ENCODE measurements around the gene MASP2. TPM values are rescaled to one million over a fixed set of nuclear protein-coding genes. Genes with fewer than 3 reads are reported as not detected.
"Not testable (repeated sequence)": the region's sequence is repeated elsewhere in the genome, so short reads cannot be mapped to it uniquely, and the experiment has no call there.

The MASP2 gene
- total and polyA plus RNA-seq, 9 of the 15 experiments (the other 6 are each of a cell fraction or from before 2014, with no cell fraction given) = 0.01 to 0.23 (median 0.06) TPM; not detected in 3

- TF ChIP-seq DACH1 (IDR thresholded peaks at IDR 0.05; ENCODE audit: partially characterized antibody) (no peak), SMAD2 (IDR thresholded peaks at IDR 0.05; ENCODE audit: low read depth, low read length) (no peak), CBX3 (IDR thresholded peaks at IDR 0.05; ENCODE audit: borderline replicate concordance in 1 of 2, low read length in 2 of 2) (0 out of 3 replicates have a peak, but pooled peaks of 1 of the 2 experiments have one; percentile 24), CREB3L1 (IDR thresholded peaks at IDR 0.05; ENCODE audit: borderline replicate concordance, low read depth) (no peak), NFATC3 (IDR thresholded peaks at IDR 0.05) (no peak), KDM1A (IDR thresholded peaks at IDR 0.05) (peak in 1 of 2 experiments; percentile 61; a peak in 1 of 4 replicates), SIRT6 (IDR thresholded peaks at IDR 0.05; ENCODE audit: low read depth, low read length) (no peak), BCOR (IDR thresholded peaks at IDR 0.05) (peak; percentile 78; the same call in 1 of the 2 replicates), BACH1 (tag; IDR thresholded peaks at IDR 0.05) (no peak), HLTF (IDR thresholded peaks at IDR 0.05) (peak; percentile 91)
Observed at GRCh38 chr1:11064942-11065341, 17.9 kb upstream of the MASP2 start (continued).

DNA sequence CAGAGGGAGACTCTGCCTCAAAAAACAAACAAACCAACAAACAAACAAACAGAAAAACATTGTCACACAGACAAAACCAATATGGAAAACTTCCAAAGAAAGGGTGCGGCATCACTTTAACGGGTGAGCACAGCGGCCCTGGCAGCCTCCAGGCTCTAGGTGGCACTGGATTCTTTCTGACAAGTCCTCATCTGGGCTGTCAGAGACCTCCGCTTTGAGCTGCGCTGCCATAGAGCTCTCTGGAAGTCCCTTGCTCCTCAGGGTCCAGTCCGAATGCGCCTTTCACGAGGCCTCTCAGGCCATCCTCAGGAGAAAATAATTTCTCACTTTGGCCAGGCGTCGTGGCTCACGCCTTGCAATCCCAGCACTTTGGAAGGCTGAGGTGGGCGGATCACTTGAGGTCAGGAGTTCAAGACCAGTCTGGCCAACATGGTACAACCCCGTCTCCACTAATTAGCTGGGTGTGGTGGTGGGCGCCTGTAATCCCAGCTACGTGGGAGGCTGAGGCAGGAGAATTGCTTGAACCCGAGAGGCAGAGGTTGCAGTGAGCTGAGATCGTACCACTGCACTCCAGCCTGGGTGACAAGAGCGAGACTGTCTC, 17.0 kb upstream of the MASP2 start:
- Histone ChIP-seq H3K36me3 (ENCODE audit: control insufficient read depth, insufficient read depth, low read length) (peaks cover 65% of the 10 kb centered on the region; the same call in 2 of the 3 replicates), H3K79me2 (ENCODE audit: control insufficient read depth, insufficient read depth, low read length) (peaks cover 29% of the 10 kb centered on the region), H3K9ac (ENCODE audit: insufficient read depth in 1 of 2, low read depth in 2 of 2, low read length in 2 of 2) (peak overlapping the region in 1 of 2 experiments; percentile 63; a peak in 1 of 4 replicates), H3K4me1 (replicated peaks in 1 of 2; ENCODE audit: control insufficient read depth in 2 of 2, insufficient read depth in 2 of 2, low read length in 2 of 2) (peaks cover 6 to 21% of the 10 kb centered on the region in 2 experiments; a peak in 4 of 5 replicates)
- DNase-seq (ENCODE audit: extremely low read depth in 1 of 4, low spot score in 3 of 4) = peak in 1 of 4 experiments; percentile 25
- BruUV-seq (replicated peaks); in situ Hi-C loops (cut with MboI); H3K27me3 ChIP-seq (ENCODE audit: control insufficient read depth in 2 of 2, insufficient read depth in 2 of 2, low read length in 2 of 2); H3K9me3 ChIP-seq (replicated peaks; ENCODE audit: control insufficient read depth, insufficient read depth, low read depth, low read length); H3K4me3 ChIP-seq; H3K4me2 ChIP-seq (ENCODE audit: insufficient read depth, low read length); H3K27ac ChIP-seq (ENCODE audit: extremely low read depth, low read depth, low read length); ATAC-seq; H4K20me1 ChIP-seq (replicated peaks; ENCODE audit: control insufficient read depth, insufficient read depth, low read length); CTCF ChIA-PET (ENCODE audit: low intra/inter-chr PET ratio); FAIRE-seq; H2AFZ ChIP-seq (ENCODE audit: low read depth, low read length); intact Hi-C loops (cut with micrococcal nuclease); H3K9me1 ChIP-seq (ENCODE audit: control insufficient read depth, insufficient read depth, low read length): not testable (repeated sequence)
- POLR2A ChIA-PET = interaction anchor here (0.6 to 1.1 kb wide), 5 partner anchors 15 to 300 kb away, joined by 3 to 4 read pairs (median 3); no protein-coding TSS in a partner anchor
- TF ChIP-seq ZBTB33 (CRISPR knock-in tag; IDR thresholded peaks at IDR 0.05) = peak; percentile 89
- TF ChIP-seq, protein P1, sequence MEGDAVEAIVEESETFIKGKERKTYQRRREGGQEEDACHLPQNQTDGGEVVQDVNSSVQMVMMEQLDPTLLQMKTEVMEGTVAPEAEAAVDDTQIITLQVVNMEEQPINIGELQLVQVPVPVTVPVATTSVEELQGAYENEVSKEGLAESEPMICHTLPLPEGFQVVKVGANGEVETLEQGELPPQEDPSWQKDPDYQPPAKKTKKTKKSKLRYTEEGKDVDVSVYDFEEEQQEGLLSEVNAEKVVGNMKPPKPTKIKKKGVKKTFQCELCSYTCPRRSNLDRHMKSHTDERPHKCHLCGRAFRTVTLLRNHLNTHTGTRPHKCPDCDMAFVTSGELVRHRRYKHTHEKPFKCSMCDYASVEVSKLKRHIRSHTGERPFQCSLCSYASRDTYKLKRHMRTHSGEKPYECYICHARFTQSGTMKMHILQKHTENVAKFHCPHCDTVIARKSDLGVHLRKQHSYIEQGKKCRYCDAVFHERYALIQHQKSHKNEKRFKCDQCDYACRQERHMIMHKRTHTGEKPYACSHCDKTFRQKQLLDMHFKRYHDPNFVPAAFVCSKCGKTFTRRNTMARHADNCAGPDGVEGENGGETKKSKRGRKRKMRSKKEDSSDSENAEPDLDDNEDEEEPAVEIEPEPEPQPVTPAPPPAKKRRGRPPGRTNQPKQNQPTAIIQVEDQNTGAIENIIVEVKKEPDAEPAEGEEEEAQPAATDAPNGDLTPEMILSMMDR (IDR thresholded peaks at IDR 0.05 in 2 of 3, conservative IDR thresholded peaks at IDR 0.05 in 1 of 3; ENCODE audit: insufficient read depth in 2 of 3, low read depth in 1 of 3, low read length in 3 of 3) = peak; percentile 30 to 46 (median 41); a peak in 4 of 6 replicates
- 80% methylated on average over 18 of the region's 18 CpGs for WGBS (ENCODE audit: insufficient coverage, low coverage, missing lambda C conversion rate)
